Endometrial microvascular endothelial cells (primary cell): Measurements from ENCODE around the gene SLC37A1. TPM values are rescaled to one million over a fixed set of nuclear protein-coding genes. Genes with fewer than 3 reads are reported as not detected.
"Not testable (repeated sequence)": the region's sequence is repeated elsewhere in the genome, so short reads cannot be mapped to it uniquely, and the experiment has no call there.

Experiments
- in situ Hi-C: cut with HindIII; loops from 2 replicates; pipeline ENCODE4 v1.10.0; 2017; ENCODE audit warnings: low sequenced_read_pairs, low pct_unique_long_range_greater_than_20kb; ENCODE audit errors: inconsistent ontology term
- total RNA-seq: library from RNA; depleted of rRNA; stranded (reverse); fragments of >200 nt; gene quantifications from one replicate; pipeline ENCODE4 v1.2.3, GENCODE V29; 2015; ENCODE audit errors: inconsistent ontology term

SLC37A1 gene
- 7.0 TPM for total RNA-seq

- in situ Hi-C loops = no loop called here
Observed at GRCh38 chr21:42513151-42513984, at the start of gene SLC37A1. SLC37A1 (plus strand) TSS chr21:42513852; CDS start chr21:42518455, 4,603 bp downstream.

GRCh38 chr21:42463861-42464515 lies 49.7 kb upstream of the SLC37A1 start:
- in situ Hi-C loops = no loop called here

DNA sequence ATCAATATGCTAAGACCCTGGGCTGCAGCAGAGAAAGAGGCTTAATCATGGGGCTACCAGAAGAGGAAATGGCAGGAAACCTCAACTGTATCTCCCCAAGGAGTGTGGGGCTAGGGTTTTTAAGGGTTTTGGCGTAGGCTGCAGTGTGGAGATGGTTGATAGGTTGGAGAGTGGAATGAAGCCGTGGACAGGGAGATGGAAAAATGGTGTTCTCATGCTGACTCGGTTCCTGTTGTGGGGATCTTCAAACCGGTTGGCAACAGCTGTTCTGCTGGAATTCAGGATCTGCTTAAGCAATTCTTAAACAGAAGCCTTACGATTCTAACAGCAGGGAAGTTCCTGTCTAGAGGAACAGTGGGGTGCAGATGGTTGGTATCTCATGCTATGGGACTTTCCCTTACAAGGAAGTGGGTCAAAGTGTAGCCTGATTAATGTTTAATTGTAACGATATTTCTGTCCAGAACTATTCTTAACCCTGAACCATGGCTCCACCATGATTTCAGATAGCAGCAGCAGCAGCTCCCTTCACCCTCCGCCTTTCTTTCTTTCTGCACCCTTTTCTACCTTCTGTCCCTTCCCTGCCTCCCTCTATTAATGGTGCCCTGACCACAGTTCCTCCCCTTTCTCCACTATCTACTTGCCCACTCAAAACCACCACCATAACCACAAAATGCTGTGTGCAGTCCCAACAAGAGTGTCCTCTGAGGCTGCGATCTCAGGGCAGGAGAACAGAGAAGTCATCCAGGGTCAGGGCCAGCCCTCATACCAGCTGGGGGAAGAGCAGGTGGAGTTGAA lies 48.4 kb upstream of the SLC37A1 start:
- in situ Hi-C loops = no loop called here

GRCh38 chr21:42465803-42466127 lies 47.9 kb upstream of the SLC37A1 start:
- in situ Hi-C loops = no loop called here

GRCh38 chr21:42466700-42467099 lies 47.0 kb upstream of the SLC37A1 start:
- in situ Hi-C loops = no loop called here

GRCh38 chr21:42467140-42467983 lies 46.3 kb upstream of the SLC37A1 start:
- in situ Hi-C loops = no loop called here

DNA sequence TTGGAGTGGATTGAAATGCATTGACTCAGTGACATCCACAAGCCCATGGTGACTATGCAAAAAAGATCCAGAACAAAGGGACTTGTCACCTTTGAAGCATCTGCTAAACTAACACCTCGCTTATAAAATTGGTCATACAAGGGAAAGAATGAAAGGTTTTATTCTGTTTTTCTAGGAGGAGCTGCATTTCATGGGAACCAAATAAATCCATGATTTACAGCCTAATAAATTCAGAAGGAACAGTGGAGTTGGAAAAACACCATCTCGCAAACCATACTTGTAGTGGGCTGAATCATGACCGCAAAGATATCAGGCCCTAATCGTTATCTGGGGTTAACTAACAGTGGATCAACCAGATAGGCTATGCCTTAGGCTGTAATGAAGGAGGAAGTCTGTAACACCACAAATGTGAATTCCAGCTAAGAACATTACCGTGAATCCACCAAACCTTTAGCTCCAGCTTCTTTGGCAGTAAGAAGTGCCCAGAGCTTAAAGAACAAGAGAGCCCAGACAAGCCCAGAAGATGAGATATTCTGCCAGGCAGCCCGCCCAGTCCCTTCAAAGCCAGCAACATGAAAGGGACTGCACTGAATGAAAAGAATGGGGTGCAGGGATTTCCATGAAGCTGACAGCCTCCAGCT lies 45.0 kb upstream of the SLC37A1 start:
- in situ Hi-C loops = no loop called here

DNA sequence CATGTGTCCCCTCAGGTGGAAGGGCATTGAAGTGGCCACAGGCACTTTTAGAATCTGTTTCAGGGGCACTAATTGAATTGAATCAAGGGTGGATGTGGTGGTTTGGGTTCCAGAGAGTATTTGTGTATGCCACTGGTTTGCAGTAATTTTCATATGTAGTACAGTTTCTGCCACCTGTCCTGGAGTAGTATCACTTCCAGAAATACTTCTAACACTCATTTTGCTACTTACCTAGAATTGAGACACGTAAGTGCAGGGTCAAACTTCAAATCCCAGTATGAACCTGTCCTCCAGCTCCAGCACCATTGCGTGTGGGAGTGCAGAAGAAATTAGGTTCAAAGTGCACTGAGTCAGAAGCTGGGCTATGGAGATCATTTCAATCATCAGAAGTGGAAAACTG lies 44.4 kb upstream of the SLC37A1 start:
- in situ Hi-C loops = no loop called here

GRCh38 chr21:42469726-42470125 lies 43.9 kb upstream of the SLC37A1 start:
- in situ Hi-C loops = not testable (repeated sequence)

- in situ Hi-C loops = no loop called here
Observed at GRCh38 chr21:42471206-42471605, 42.4 kb upstream of the SLC37A1 start.

- in situ Hi-C loops = no loop called here
Observed at GRCh38 chr21:42471716-42472330, 41.8 kb upstream of the SLC37A1 start.

- in situ Hi-C loops = no loop called here
Observed at GRCh38 chr21:42472521-42472920, 41.1 kb upstream of the SLC37A1 start.

- in situ Hi-C loops = no loop called here
Observed at GRCh38 chr21:42473498-42474042, 40.1 kb upstream of the SLC37A1 start.

DNA sequence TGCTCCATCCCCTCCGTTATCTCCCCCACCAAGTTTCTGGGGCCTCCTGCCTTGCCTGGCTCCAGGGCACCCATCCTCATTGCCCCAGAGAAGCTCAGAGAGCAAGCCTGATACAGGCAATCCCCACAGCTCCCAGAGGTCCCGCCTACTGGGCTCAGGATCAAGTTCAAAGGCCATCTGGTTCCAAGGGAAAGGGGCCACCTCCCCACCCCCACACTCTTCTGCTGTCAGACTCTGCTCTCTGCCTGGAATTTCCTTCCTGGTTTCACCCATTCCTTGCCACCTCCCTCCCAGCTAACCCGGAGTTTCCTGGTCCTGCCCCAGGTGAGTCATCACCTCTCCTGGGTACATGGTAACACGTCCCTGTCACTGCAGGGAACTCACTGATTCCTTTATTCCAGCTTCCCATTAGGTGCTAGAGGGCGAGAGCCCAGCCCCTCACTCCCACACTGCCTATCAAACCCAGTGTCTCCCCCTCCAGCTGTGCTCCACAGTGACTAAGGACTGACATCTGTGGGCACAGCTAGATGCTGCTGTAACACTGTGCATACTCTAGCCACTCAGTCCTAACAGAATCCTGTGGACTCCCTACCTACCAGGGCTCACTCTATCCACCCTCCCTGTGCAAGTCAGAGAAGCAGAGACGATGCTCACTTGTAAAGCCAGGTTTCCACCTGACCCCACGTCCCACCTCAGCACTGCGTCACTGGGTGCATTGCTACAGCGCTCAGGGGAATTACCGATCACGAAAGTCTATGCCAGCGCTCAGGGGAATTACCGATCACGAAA lies 39.4 kb upstream of the SLC37A1 start:
- in situ Hi-C loops = no loop called here

- in situ Hi-C loops = no loop called here
Observed at GRCh38 chr21:42475036-42475435, 38.6 kb upstream of the SLC37A1 start.

- in situ Hi-C loops = no loop called here
Observed at GRCh38 chr21:42475526-42476387, 37.9 kb upstream of the SLC37A1 start.
